Measurements from ENCODE around the gene IPO13.

Gene IPO13

GRCh38 chr1:43931711-43932660 lies 14.8 kb upstream of the IPO13 start:
- no peak for DNase-seq

DNA sequence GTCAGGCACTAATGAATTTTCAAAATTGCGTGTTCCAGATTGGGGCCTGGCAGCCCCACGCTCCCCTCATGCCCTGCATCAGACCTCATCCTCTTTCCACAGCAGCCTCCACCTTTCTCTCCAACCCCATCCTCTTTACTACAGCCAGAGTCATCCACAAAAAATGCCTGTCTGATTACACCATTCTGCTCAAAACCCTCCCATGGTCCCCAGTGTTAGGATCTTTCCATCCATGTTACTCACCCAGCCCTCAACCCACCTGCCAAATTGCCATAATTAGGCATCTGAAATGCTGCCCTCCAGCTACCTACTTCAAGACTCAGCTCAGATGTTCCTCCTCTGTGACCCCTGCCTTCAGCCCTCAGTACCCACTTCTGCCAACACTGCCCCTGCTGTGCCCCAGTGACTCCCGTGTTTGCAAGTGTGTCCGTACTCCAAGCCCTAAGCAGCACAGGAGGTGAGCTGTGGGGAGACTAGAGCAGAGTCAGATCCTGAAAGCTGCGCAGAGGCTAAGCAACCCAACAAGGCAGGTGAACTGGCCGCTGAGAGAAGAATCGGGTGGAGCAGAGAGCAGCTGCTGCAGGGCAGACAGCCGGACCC lies 13.9 kb upstream of the IPO13 start:
- DNase-seq: no peak

DNA sequence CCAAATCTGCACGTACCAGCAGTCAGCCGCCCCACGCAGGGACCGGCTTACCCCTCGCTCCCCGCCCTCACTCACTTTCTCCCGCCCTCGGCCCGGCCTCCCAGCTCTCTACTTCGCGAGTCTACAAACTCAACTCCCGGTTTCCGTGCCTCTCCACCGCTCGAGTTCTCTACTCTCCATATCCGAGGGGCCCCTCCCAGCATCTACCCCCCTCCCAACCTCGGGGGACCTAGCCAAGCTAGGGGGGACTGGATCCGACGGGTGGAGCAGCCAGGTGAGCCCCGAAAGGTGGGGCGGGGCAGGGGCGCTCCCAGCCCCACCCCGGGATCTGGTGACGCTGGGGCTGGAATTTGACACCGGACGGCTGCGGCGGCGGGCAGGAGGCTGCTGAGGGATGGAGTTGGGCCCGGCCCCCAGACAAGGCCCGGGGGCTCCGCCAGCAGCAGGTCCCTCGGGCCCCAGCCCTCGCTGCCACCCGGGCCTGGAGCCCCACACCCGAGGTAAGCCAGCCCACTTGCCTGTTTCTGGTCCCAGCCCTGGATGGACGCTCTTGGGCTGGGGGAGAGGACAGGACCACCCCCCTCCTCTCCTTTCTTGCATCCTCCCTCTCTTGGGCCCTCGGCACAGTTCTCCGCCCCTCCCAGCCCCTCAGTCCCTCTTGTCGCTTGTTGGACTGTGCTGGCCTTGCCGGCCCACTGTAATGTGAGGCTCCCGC lies 13.2 kb upstream of the IPO13 start, which contains the start of gene ARTN:
ARTN (plus strand) TSS at position 416 of the 715 bp plus-strand sequence. CDS start 1,856 bp downstream, outside the sequence.
- DNase-seq: no peak

DNA sequence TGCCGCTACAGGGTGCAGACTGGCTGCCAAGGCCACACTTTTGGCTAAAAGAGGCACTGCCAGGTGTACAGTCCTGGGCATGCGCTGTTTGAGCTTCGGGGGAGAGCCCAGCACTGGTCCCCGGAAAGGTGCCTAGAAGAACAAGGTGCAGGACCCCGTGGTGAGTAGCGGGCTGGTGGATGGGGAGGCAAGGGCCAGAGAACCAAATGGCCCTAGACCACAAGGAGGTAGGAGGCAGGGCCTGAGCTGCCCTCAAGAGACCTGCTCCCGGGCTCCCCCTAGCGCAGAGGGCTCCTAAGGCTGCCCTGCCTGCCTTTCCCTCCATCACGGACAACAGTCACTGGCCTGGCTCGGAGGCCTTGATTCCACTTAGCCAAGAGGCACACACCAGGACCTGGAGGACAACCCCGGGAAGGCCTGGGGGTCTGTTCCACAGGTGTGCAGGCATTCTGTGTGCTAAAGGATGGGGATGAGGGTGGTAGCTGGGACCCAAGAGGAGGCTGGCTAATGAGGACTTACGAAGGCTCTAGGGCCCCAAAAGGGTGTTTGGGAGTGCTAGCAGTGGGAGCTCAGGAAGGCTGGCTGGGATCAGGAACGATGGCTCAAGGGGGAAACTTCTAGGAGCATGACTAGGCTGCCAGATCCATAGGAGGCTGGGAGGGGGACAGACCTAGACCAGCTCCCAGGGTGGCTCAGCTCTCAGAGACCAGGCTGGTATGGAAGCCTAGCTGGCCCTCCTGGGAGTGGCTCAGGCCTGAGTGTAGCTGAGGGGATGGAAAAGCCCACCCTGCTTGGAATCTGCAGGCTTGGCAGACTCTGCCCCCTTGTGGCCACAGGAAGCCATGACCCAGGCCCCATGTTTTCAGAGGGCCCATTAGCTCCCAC lies 12.4 kb upstream of the IPO13 start:
- DNase-seq: peak; percentile 55 to 72

GRCh38 chr1:43934986-43935324 lies 11.8 kb upstream of the IPO13 start:
- no peak for DNase-seq

DNA sequence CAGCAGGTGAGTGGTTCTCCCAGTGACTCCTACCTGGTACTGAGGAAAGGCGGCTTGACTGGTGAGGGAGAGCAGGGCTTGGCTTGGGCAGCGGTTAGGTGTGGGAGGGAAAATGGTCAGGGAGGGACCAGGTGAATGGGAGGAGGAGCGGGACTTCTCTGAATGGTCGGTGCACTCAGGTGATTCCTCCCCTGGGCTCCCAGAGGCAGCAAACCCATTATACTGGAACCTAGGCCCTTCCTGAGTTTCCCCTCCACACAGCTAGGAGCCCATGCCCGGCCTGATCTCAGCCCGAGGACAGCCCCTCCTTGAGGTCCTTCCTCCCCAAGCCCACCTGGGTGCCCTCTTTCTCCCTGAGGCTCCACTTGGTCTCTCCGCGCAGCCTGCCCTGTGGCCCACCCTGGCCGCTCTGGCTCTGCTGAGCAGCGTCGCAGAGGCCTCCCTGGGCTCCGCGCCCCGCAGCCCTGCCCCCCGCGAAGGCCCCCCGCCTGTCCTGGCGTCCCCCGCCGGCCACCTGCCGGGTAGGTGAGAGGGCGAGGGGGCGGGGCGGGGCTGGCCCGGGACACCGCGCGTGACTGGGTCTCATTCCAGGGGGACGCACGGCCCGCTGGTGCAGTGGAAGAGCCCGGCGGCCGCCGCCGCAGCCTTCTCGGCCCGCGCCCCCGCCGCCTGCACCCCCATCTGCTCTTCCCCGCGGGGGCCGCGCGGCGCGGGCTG lies 10.9 kb upstream of the IPO13 start:
- no peak for DNase-seq

- peak; percentile 35 to 71 for DNase-seq
These were observed 10.2 kb upstream of the IPO13 start for GRCh38 chr1:43936431-43937151.

DNA sequence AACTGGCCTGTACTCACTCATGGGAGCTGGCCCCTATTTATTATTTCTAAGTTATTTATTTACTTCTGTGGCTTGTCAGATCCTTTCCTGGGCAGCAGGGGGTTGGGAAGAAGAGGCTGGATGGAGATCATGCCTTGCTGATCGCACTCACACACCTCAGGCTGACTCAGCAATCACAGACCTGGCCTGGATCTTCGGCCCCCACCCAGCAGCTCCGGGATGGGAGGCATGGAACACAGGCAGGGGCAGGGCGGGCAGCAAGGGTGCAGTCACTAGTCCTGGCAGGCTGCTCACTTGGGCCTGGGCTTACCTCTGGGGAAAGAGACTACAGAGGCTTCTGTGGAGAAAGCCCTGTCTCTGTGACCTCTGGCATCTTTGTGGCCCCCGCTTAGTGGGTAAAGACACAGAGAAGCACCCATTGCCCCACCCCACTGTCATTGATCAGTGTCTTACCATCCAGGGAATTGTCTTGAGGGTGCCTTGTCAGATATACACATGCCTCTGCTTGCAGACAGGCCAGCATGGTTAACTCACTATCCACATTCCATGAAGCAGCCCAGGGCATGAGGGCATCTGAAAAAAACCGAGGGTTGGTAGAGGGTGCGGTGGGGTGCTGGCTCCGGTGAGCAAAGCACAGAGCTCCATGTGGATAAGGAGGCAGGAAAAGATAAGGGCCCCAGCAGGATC lies 9.4 kb upstream of the IPO13 start:
- DNase-seq: no peak

- DNase-seq: no peak
These were observed 8.4 kb upstream of the IPO13 start for GRCh38 chr1:43938383-43938782.

GRCh38 chr1:43938892-43939587 lies 7.7 kb upstream of the IPO13 start:
- DNase-seq: no peak

DNA sequence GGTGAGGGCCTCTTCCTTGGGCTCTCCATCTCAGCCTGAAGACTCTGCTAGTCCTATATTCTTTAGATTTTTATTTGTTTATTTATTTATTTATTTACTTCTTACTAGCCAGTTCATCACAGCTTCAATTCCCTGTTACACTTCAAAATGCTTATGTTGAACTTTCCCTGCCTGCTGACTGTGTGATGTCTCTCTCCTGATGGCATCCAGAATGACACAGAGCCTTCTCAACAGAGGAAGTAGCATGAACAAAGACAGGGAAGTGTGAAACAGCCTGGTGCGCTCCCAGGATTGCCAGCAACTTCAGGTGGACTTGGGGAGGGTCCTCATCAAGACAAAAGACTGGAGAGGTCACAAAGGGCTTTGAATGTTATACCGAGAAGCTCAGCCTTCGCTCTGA lies 4.3 kb upstream of the IPO13 start:
- DNase-seq: peak in 1 of 2 donors; percentile 34

DNA sequence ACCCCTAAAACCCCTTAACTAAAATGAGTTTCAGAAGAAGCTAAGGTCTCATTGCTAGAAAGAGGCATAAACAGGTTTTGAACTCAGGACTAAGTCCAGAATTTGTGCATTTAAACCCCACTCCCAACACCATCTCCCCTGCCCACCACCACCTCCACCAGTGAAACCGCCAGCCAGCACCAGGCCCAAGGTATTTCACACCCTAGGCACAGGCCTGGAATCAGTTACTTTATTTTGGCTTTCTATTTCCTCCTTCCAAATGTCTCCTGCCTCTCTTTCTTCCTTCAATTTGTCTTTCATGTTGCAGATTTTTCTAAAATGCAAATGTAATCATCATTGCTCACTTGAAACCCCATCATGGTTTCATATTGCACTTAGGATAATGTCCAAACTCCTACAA lies 1.9 kb upstream of the IPO13 start:
- no peak for DNase-seq

- DNase-seq: no peak
These were observed 995 bp upstream of the IPO13 start for GRCh38 chr1:43945674-43946235.

- DNase-seq: no peak
These were observed 517 bp downstream of the IPO13 start for GRCh38 chr1:43947061-43947873.

- DNase-seq: no peak
These were observed 1.2 kb downstream of the IPO13 start for GRCh38 chr1:43947874-43948437.

- no peak for DNase-seq
These were observed 2.9 kb downstream of the IPO13 start for GRCh38 chr1:43949678-43950077.

- no peak for DNase-seq
These were observed 4.6 kb downstream of the IPO13 start for GRCh38 chr1:43951021-43951985.

Measured in inflammatory macrophage (primary cell).